Measurements from ENCODE around the gene SCN9A. TPM values are rescaled to one million over a fixed set of nuclear protein-coding genes. Genes with fewer than 3 reads are reported as not detected.

Gene SCN9A
- polyA plus RNA-seq (2013, experiment 1 of 2), result 0.73 TPM
- 0.74 TPM for polyA plus RNA-seq (2013, experiment 2 of 2)

- Histone ChIP-seq H3K79me1 (replicated peaks; ENCODE audit: low read length, poor library complexity, severe bottlenecking) (no peaks in the 10 kb centered on the region), H2BK12ac (ENCODE audit: low read length in 2 of 2) (peak within 1 kb of the TSS; percentile 14 to 15), H2AK5ac (ENCODE audit: low read length, severe bottlenecking) (no peak within 1 kb of the TSS), H3K36me3 (ENCODE audit: control insufficient read depth in 1 of 2, insufficient read depth in 2 of 2, low read depth in 1 of 2, low read length in 2 of 2) (no peaks in the 10 kb centered on the region), H3K14ac (ENCODE audit: low read length in 2 of 2) (peak within 1 kb of the TSS in 1 of 2 experiments; percentile 93), H3K4me2 (ENCODE audit: low read length, poor library complexity, severe bottlenecking) (peak within 1 kb of the TSS; percentile 60), H3K4me1 (ENCODE audit: control insufficient read depth, insufficient read depth, low read depth, low read length) (peaks cover 8% of the 10 kb centered on the region), H3K18ac (ENCODE audit: low read depth in 1 of 2, low read length in 2 of 2) (peak within 1 kb of the TSS; percentile 43 to 61), H4K8ac (ENCODE audit: low read length) (peak within 1 kb of the TSS; percentile 75), H3K9ac (ENCODE audit: low read length) (peak within 1 kb of the TSS; percentile 52), H2BK5ac (ENCODE audit: low read depth, low read length, poor library complexity, severe bottlenecking) (no peak within 1 kb of the TSS), H2AFZ (ENCODE audit: low read depth, low read length) (peak within 1 kb of the TSS; percentile 85), H3K23ac (ENCODE audit: low read length in 2 of 2) (peak within 1 kb of the TSS in 1 of 2 experiments; percentile 46), H3K27me3 (ENCODE audit: control insufficient read depth in 1 of 2, insufficient read depth in 1 of 2, low read length in 2 of 2) (peaks cover 0 to 37% of the 10 kb centered on the region in 2 experiments), H3K4me3 (ENCODE audit: insufficient read depth in 1 of 2, low read depth in 1 of 2, low read length in 2 of 2) (peak within 1 kb of the TSS; percentile 65 to 83), H3K4ac (ENCODE audit: low read depth in 1 of 2, low read length in 2 of 2) (peak within 1 kb of the TSS in 1 of 2 experiments; percentile 49), H3K9me3 (ENCODE audit: control insufficient read depth, low read length) (no peaks in the 10 kb centered on the region), H4K91ac (ENCODE audit: low read length) (no peak within 1 kb of the TSS), H3K27ac (ENCODE audit: low read length, poor library complexity, severe bottlenecking) (no peak within 1 kb of the TSS), H2BK15ac (ENCODE audit: low read depth, poor library complexity, severe bottlenecking) (peak within 1 kb of the TSS; percentile 77), H2BK120ac (ENCODE audit: low read depth, low read length) (peak within 1 kb of the TSS; percentile 44)
- DNase-seq, result peak; percentile 70
- 1% methylated on average over 16 of the region's 45 CpGs for WGBS
Observed at GRCh38 chr2:166375736-166376487, at the start of gene SCN9A. Gene SCN9A, minus strand, starts transcription at chr2:166375944. Its CDS starts 64,188 bp downstream, at chr2:166311756.

GRCh38 chr2:166424841-166425240 lies 49.1 kb upstream of the SCN9A start:
- no peaks in the 10 kb centered on the region for H3K27me3 ChIP-seq (ENCODE audit: control insufficient read depth in 1 of 2, insufficient read depth in 1 of 2, low read length in 2 of 2)
- H2AFZ ChIP-seq (ENCODE audit: low read depth, low read length), result no peak overlapping the region
- no peak overlapping the region for H3K18ac ChIP-seq (ENCODE audit: low read depth in 1 of 2, low read length in 2 of 2)
- H3K36me3 ChIP-seq (ENCODE audit: control insufficient read depth in 1 of 2, insufficient read depth in 2 of 2, low read depth in 1 of 2, low read length in 2 of 2), result no peaks in the 10 kb centered on the region
- no peak overlapping the region for H4K8ac ChIP-seq (ENCODE audit: low read length)
- DNase-seq, result no peak
- no peak overlapping the region for H2BK12ac ChIP-seq (ENCODE audit: low read length in 2 of 2)
- no peak overlapping the region for H4K91ac ChIP-seq (ENCODE audit: low read length)
- no peak overlapping the region for H3K4me2 ChIP-seq (ENCODE audit: low read length, poor library complexity, severe bottlenecking)
- no peak overlapping the region for H3K14ac ChIP-seq (ENCODE audit: low read length in 2 of 2)
- no peak overlapping the region for H2BK15ac ChIP-seq (ENCODE audit: low read depth, poor library complexity, severe bottlenecking)
- no peak overlapping the region for H3K4me3 ChIP-seq (ENCODE audit: insufficient read depth in 1 of 2, low read depth in 1 of 2, low read length in 2 of 2)
- no peaks in the 10 kb centered on the region for H3K4me1 ChIP-seq (ENCODE audit: control insufficient read depth, insufficient read depth, low read depth, low read length)
- no peak overlapping the region for H3K23ac ChIP-seq (ENCODE audit: low read length in 2 of 2)
- H2BK5ac ChIP-seq (ENCODE audit: low read depth, low read length, poor library complexity, severe bottlenecking), result no peak overlapping the region
- H2BK120ac ChIP-seq (ENCODE audit: low read depth, low read length), result no peak overlapping the region
- WGBS, result 92% methylated on average over 5 of the region's 5 CpGs
- no peak overlapping the region for H3K27ac ChIP-seq (ENCODE audit: low read length, poor library complexity, severe bottlenecking)
- H3K9me3 ChIP-seq (ENCODE audit: control insufficient read depth, low read length), result no peaks in the 10 kb centered on the region
- H3K4ac ChIP-seq (ENCODE audit: low read depth in 1 of 2, low read length in 2 of 2), result no peak overlapping the region
- H3K9ac ChIP-seq (ENCODE audit: low read length), result no peak overlapping the region
- H3K79me1 ChIP-seq (replicated peaks; ENCODE audit: low read length, poor library complexity, severe bottlenecking), result no peaks in the 10 kb centered on the region
- H2AK5ac ChIP-seq (ENCODE audit: low read length, severe bottlenecking), result no peak overlapping the region

DNA sequence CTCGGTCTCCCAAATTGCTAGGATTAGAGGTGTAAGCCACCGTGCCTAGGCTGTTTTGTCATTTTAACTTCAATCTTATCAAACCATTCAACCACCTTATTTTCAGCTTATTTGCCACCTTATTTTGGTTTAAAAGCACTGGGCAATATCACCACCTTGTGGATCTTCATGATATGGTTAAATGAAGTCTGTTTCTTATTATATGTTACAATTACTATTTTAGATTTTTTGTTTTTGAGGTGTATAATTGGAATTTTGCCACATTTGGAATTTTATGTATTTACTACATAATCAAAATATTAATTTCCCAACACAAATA lies 43.8 kb upstream of the SCN9A start:
- H3K23ac ChIP-seq (ENCODE audit: low read length in 2 of 2), result no peak overlapping the region
- no peak overlapping the region for H3K4me3 ChIP-seq (ENCODE audit: insufficient read depth in 1 of 2, low read depth in 1 of 2, low read length in 2 of 2)
- no peak overlapping the region for H4K8ac ChIP-seq (ENCODE audit: low read length)
- H3K18ac ChIP-seq (ENCODE audit: low read depth in 1 of 2, low read length in 2 of 2), result no peak overlapping the region
- H3K79me1 ChIP-seq (replicated peaks; ENCODE audit: low read length, poor library complexity, severe bottlenecking), result no peaks in the 10 kb centered on the region
- H3K4ac ChIP-seq (ENCODE audit: low read depth in 1 of 2, low read length in 2 of 2), result no peak overlapping the region
- no peak overlapping the region for H2AFZ ChIP-seq (ENCODE audit: low read depth, low read length)
- no peak overlapping the region for H3K4me2 ChIP-seq (ENCODE audit: low read length, poor library complexity, severe bottlenecking)
- no peak overlapping the region for H3K14ac ChIP-seq (ENCODE audit: low read length in 2 of 2)
- H2BK12ac ChIP-seq (ENCODE audit: low read length in 2 of 2), result no peak overlapping the region
- WGBS, result 52% methylated on average over 2 of the region's 2 CpGs
- no peaks in the 10 kb centered on the region for H3K27me3 ChIP-seq (ENCODE audit: control insufficient read depth in 1 of 2, insufficient read depth in 1 of 2, low read length in 2 of 2)
- no peaks in the 10 kb centered on the region for H3K9me3 ChIP-seq (ENCODE audit: control insufficient read depth, low read length)
- no peak overlapping the region for H4K91ac ChIP-seq (ENCODE audit: low read length)
- H2BK5ac ChIP-seq (ENCODE audit: low read depth, low read length, poor library complexity, severe bottlenecking), result no peak overlapping the region
- H2AK5ac ChIP-seq (ENCODE audit: low read length, severe bottlenecking), result no peak overlapping the region
- no peaks in the 10 kb centered on the region for H3K36me3 ChIP-seq (ENCODE audit: control insufficient read depth in 1 of 2, insufficient read depth in 2 of 2, low read depth in 1 of 2, low read length in 2 of 2)
- H2BK120ac ChIP-seq (ENCODE audit: low read depth, low read length), result no peak overlapping the region
- no peak overlapping the region for H2BK15ac ChIP-seq (ENCODE audit: low read depth, poor library complexity, severe bottlenecking)
- H3K27ac ChIP-seq (ENCODE audit: low read length, poor library complexity, severe bottlenecking), result no peak overlapping the region
- no peak overlapping the region for H3K9ac ChIP-seq (ENCODE audit: low read length)
- H3K4me1 ChIP-seq (ENCODE audit: control insufficient read depth, insufficient read depth, low read depth, low read length), result no peaks in the 10 kb centered on the region
- DNase-seq, result peak; percentile 39

- 95% methylated on average over 4 of the region's 5 CpGs for WGBS
- Histone ChIP-seq H2BK15ac (ENCODE audit: low read depth, poor library complexity, severe bottlenecking) (no peak overlapping the region), H3K36me3 (ENCODE audit: control insufficient read depth in 1 of 2, insufficient read depth in 2 of 2, low read depth in 1 of 2, low read length in 2 of 2) (no peaks in the 10 kb centered on the region), H3K14ac (ENCODE audit: low read length in 2 of 2) (no peak overlapping the region), H3K27me3 (ENCODE audit: control insufficient read depth in 1 of 2, insufficient read depth in 1 of 2, low read length in 2 of 2) (no peaks in the 10 kb centered on the region), H2BK12ac (ENCODE audit: low read length in 2 of 2) (no peak overlapping the region), H3K9ac (ENCODE audit: low read length) (no peak overlapping the region), H3K4me1 (ENCODE audit: control insufficient read depth, insufficient read depth, low read depth, low read length) (no peaks in the 10 kb centered on the region), H3K79me1 (replicated peaks; ENCODE audit: low read length, poor library complexity, severe bottlenecking) (no peaks in the 10 kb centered on the region), H4K91ac (ENCODE audit: low read length) (no peak overlapping the region), H3K4ac (ENCODE audit: low read depth in 1 of 2, low read length in 2 of 2) (no peak overlapping the region), H2BK120ac (ENCODE audit: low read depth, low read length) (no peak overlapping the region), H4K8ac (ENCODE audit: low read length) (no peak overlapping the region), H3K18ac (ENCODE audit: low read depth in 1 of 2, low read length in 2 of 2) (no peak overlapping the region), H3K23ac (ENCODE audit: low read length in 2 of 2) (no peak overlapping the region), H2AK5ac (ENCODE audit: low read length, severe bottlenecking) (no peak overlapping the region), H3K27ac (ENCODE audit: low read length, poor library complexity, severe bottlenecking) (no peak overlapping the region), H3K4me2 (ENCODE audit: low read length, poor library complexity, severe bottlenecking) (no peak overlapping the region), H3K9me3 (ENCODE audit: control insufficient read depth, low read length) (no peaks in the 10 kb centered on the region), H3K4me3 (ENCODE audit: insufficient read depth in 1 of 2, low read depth in 1 of 2, low read length in 2 of 2) (no peak overlapping the region), H2AFZ (ENCODE audit: low read depth, low read length) (no peak overlapping the region), H2BK5ac (ENCODE audit: low read depth, low read length, poor library complexity, severe bottlenecking) (no peak overlapping the region)
- DNase-seq, result no peak
Observed at GRCh38 chr2:166418853-166419615, 43.3 kb upstream of the SCN9A start.

Data from mesenchymal stem cell (in vitro differentiated cells and primary cell).